Stimulated activated CD8-positive, alpha-beta memory T cell treated with anti-CD3 and anti-CD28 coated beads, Interleukin-12 subunit alpha, Interleukin-12 subunit beta, amount 100 ng/mL, for 4 hours (primary cell): ENCODE results near the gene DCST2.
A peak's percentile ranks its signal among the peaks of the same experiment; 100 is the strongest.

Experiments used
- DNase-seq: peaks from one replicate; pipeline ENCODE4 v3.0.0-alpha.2; 2020; ENCODE audit warnings: low read depth

The DCST2 gene

GRCh38 chr1:155069551-155070157, 36.1 kb upstream of the DCST2 start:
- no peak for DNase-seq

- DNase-seq, result no peak
Observed at GRCh38 chr1:155068599-155068998, 35.0 kb upstream of the DCST2 start.

- no peak for DNase-seq
Observed at GRCh38 chr1:155066777-155067176, 33.2 kb upstream of the DCST2 start.

GRCh38 chr1:155064832-155065429, 31.4 kb upstream of the DCST2 start:
- no peak for DNase-seq

- no peak for DNase-seq
Observed at GRCh38 chr1:155064111-155064831, 30.7 kb upstream of the DCST2 start.

- DNase-seq, result peak; percentile 66
Observed at GRCh38 chr1:155063550-155064110, 30.0 kb upstream of the DCST2 start, which contains the start of gene EFNA4. Gene EFNA4, plus strand, starts transcription at chr1:155063740. Its CDS starts 84 bp downstream, at chr1:155063824.

- peak; percentile 55 for DNase-seq
Observed at GRCh38 chr1:155062702-155063411, 29.3 kb upstream of the DCST2 start.

- no peak for DNase-seq
Observed at GRCh38 chr1:155062151-155062686, 28.6 kb upstream of the DCST2 start.

- peak; percentile 84 for DNase-seq
Observed at GRCh38 chr1:155061381-155062150, 28.0 kb upstream of the DCST2 start.

- no peak for DNase-seq
Observed at GRCh38 chr1:155060736-155061135, 27.2 kb upstream of the DCST2 start.

GRCh38 chr1:155057788-155058211, 24.2 kb upstream of the DCST2 start:
- no peak for DNase-seq

- DNase-seq, result no peak
Observed at GRCh38 chr1:155057104-155057503, 23.5 kb upstream of the DCST2 start.

GRCh38 chr1:155053531-155054105, 20.0 kb upstream of the DCST2 start:
- DNase-seq, result no peak

GRCh38 chr1:155052439-155053395, 19.1 kb upstream of the DCST2 start:
- DNase-seq, result no peak

GRCh38 chr1:155051777-155052398, 18.3 kb upstream of the DCST2 start:
- DNase-seq, result peak; percentile 29

- no peak for DNase-seq
Observed at GRCh38 chr1:155051342-155051776, 17.8 kb upstream of the DCST2 start.

GRCh38 chr1:155050560-155051341, 17.2 kb upstream of the DCST2 start, which contains the start of gene ADAM15:
Gene ADAM15, plus strand, starts transcription at chr1:155051316. Its CDS starts 71 bp downstream, at chr1:155051387.
- peak; percentile 71 for DNase-seq
